IPS-18a (cell line): Measurements from ENCODE around the gene C10orf62.

ENCODE experiments used
- H3K27ac ChIP-seq: one replicate; pipeline ENCODE4 v1.5.1; 2013; ENCODE audit warnings: low read length
- H3K27me3 ChIP-seq: one replicate; pipeline ENCODE4 v1.6.1; 2013; ENCODE audit warnings: mild to moderate bottlenecking, low read length; ENCODE audit not compliant: control insufficient read depth, insufficient read depth
- H3K36me3 ChIP-seq: one replicate; pipeline ENCODE4 v1.6.1; 2013; ENCODE audit warnings: low read depth, low read length; ENCODE audit not compliant: control insufficient read depth
- H3K4me1 ChIP-seq: one replicate; pipeline ENCODE4 v1.6.1; 2013; ENCODE audit warnings: low read depth, low read length; ENCODE audit not compliant: control insufficient read depth
- H3K4me3 ChIP-seq: one replicate; pipeline ENCODE4 v1.5.1; 2013; ENCODE audit warnings: low read length
- H3K9ac ChIP-seq: one replicate; pipeline ENCODE4 v1.6.1; 2013; ENCODE audit warnings: mild to moderate bottlenecking, low read length, moderate library complexity
- H3K9me3 ChIP-seq: one replicate; pipeline ENCODE4 v1.6.1; 2013; ENCODE audit warnings: low read depth, low read length; ENCODE audit not compliant: control insufficient read depth

The C10orf62 gene

GRCh38 chr10:97578171-97578844, 11.2 kb upstream of the C10orf62 start:
- H3K9me3 ChIP-seq = no peaks in the 10 kb centered on the region
- H3K4me3 ChIP-seq = no peak overlapping the region
- no peaks in the 10 kb centered on the region for H3K4me1 ChIP-seq
- no peaks in the 10 kb centered on the region for H3K27me3 ChIP-seq
- no peak overlapping the region for H3K27ac ChIP-seq
- H3K9ac ChIP-seq = no peak overlapping the region
- no peaks in the 10 kb centered on the region for H3K36me3 ChIP-seq

DNA sequence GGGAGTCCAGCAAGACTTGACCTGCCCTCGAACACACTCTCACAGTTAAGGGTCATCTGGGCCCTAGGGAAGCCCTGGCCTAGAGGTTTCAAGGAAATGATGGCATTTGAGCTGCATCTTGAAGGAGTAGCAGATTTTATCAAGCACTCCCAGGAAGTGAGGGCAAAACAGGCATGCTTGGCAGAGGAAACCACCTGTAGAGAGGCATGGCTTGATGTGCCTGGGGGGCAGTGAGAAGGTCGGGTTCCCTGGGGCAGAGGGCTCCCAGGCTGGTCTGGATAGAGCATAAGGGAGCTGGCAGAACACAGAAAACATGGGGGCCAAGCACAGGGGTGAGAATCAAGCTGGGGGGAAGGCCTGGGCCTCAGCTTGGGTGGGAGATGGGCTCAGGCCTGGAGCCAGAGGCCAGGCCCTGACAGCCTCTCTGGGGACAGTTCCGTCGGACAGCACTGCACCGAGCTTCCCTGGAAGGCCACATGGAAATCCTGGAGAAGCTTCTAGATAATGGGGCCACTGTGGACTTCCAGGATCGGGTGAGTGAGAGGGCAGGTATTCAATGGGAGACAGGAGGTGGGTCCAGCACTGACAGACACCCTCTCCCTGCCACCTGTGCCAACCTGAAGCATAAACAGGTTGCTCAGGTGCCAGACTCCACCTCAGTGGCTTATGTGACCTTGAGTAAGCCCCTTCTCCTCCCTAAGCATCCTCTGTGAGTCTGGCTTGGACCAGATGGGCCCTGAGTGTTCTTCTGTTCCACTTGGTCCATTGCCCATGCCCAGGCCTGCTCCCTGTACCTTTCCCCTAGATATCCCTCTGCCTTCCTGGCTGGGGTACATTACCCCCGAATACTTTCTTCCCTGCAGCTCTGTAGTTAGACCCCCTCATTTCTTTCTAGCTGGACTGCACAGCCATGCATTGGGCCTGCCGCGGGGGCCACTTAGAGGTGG, 8.8 kb upstream of the C10orf62 start:
- Histone ChIP-seq H3K4me3 (no peak overlapping the region), H3K9ac (no peak overlapping the region), H3K9me3 (no peaks in the 10 kb centered on the region), H3K27ac (no peak overlapping the region), H3K4me1 (peaks cover 4% of the 10 kb centered on the region), H3K27me3 (no peaks in the 10 kb centered on the region), H3K36me3 (no peaks in the 10 kb centered on the region)

DNA sequence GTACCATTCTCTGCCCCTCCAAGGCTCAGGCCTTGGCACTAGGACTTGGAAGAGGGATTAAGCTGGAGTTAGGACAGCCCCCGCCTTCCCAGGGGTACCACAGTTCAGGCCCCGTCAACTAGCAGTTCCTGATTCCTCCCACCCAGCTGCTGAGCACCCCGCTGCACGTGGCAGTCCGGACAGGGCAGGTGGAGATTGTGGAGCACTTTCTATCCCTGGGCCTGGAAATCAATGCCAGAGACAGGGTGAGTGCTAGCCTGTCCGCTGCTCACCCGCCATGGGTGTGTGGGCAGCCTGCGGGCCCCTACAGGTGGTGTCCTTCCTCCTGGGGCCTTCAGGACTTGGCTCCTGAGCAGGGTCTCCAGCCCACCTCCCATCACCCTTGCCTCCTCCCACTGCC, 7.4 kb upstream of the C10orf62 start:
- H3K27ac ChIP-seq = no peak overlapping the region
- peaks cover 4% of the 10 kb centered on the region for H3K4me1 ChIP-seq
- no peak overlapping the region for H3K9ac ChIP-seq
- no peaks in the 10 kb centered on the region for H3K9me3 ChIP-seq
- no peaks in the 10 kb centered on the region for H3K36me3 ChIP-seq
- H3K4me3 ChIP-seq = no peak overlapping the region
- no peaks in the 10 kb centered on the region for H3K27me3 ChIP-seq

DNA sequence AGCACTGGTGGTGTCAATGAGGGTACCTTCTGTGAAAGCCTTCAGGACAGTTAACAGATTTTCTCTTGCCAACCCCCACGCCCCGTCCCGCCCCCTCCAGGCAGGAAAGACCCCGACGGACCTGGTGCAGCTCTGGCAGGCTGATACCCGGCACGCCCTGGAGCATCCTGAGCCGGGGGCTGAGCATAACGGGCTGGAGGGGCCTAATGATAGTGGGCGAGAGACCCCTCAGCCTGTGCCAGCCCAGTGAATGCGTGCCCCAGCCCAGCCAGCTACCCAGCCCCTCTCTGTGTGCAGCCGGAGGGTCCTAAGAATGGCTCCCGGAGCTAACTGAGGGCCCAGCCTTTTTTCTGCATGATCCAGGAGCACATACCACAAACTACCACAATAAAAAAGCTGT, 6.0 kb upstream of the C10orf62 start:
- Histone ChIP-seq H3K9me3 (no peaks in the 10 kb centered on the region), H3K9ac (no peak overlapping the region), H3K4me1 (peaks cover 4% of the 10 kb centered on the region), H3K27ac (no peak overlapping the region), H3K36me3 (no peaks in the 10 kb centered on the region), H3K4me3 (no peak overlapping the region), H3K27me3 (no peaks in the 10 kb centered on the region)

DNA sequence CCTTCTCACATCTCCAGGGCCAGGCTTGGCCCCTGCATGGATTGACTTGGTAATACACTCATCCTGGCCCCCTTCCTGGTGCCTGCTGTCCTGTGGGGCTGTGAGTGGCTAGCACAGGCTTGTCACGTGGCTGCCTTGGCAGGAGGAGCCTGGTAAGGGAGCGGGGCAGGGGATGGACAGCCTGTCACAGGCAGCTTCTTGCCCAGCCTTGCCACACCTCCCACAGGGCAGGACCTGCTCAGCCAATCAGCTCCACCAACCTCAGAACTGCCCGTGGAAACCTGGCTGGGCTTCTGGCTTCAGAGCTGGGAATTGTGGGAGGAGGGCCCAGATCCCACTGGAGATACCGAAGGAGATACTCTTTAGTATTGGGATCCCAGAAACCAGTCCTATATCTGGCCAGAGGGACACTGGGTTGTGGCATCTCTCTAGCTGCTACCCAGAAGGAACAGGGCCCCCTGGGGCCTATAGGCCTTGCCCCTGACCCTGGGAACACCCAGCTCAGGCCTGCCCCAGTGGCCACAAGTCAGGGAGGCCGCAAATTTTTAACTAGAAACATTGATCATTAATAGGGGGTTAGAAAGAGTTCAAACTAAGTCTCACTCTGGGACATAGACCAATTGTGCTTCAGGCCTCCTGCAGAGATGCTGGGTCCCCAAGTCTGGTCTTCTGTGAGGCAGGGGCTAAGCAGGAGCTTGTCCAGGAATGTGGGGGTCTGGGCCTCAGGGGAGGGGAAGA, 5.3 kb upstream of the C10orf62 start, which contains the start of gene HOGA1:
HOGA1 (plus strand) TSS at position 330 of the 738 bp plus-strand sequence; CDS start at position 645, 315 bp downstream.
- no peaks in the 10 kb centered on the region for H3K9me3 ChIP-seq
- no peaks in the 10 kb centered on the region for H3K27me3 ChIP-seq
- no peak within 1 kb of the TSS for H3K4me3 ChIP-seq
- H3K36me3 ChIP-seq = no peaks in the 10 kb centered on the region
- H3K4me1 ChIP-seq = peaks cover 4% of the 10 kb centered on the region
- no peak within 1 kb of the TSS for H3K27ac ChIP-seq
- H3K9ac ChIP-seq = no peak within 1 kb of the TSS

DNA sequence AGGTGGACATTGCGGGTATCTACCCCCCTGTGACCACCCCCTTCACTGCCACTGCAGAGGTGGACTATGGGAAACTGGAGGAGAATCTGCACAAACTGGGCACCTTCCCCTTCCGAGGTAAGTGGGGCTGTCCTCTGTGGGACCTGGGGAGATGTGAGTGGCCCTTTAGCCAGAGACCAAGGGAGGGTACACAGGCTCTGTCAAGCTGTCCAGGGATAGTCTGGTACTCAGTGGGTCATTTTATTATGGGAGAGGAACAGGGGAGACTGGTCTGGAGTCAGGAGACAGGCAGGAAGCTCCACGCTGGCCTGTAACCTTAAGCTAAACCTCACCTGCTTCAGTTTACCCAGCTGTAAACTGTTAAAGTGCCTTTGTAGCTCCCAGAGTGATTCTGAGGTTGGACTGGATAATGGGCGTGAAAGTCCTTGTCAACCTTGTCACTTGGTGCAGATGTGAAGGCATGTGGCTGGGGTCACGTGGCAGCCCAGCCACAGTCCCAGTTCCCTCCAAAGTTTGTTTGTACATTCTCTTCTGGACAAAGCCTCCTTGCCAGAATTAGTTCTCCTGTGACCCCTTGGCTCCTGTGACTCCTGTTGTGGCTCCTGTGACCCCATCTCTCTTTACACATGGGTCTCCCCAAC, 4.6 kb upstream of the C10orf62 start:
- Histone ChIP-seq H3K36me3 (no peaks in the 10 kb centered on the region), H3K9ac (no peak overlapping the region), H3K27me3 (no peaks in the 10 kb centered on the region), H3K27ac (no peak overlapping the region), H3K4me1 (peaks cover 4% of the 10 kb centered on the region), H3K4me3 (no peak overlapping the region), H3K9me3 (no peaks in the 10 kb centered on the region)

DNA sequence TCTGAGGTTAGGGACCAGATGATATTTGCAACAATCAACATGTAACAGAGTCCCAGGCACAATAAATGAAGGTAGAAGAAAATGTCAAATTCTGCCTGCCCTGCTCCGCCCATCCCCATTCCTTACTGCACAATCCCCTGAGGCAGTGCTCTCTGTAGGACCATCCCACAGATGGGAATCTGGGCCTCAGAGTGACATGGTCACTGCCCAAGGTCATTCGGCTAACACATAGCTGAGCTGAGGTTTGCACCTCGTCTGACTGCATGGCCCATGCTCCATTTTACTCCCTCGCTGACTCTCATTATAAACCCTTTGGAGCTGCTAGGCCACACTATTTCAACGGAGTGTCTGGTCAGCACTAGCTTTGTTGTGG, 4.1 kb upstream of the C10orf62 start:
- H3K36me3 ChIP-seq = no peaks in the 10 kb centered on the region
- no peak overlapping the region for H3K27ac ChIP-seq
- no peaks in the 10 kb centered on the region for H3K27me3 ChIP-seq
- H3K9me3 ChIP-seq = no peaks in the 10 kb centered on the region
- no peak overlapping the region for H3K9ac ChIP-seq
- H3K4me3 ChIP-seq = no peak overlapping the region
- peaks cover 4% of the 10 kb centered on the region for H3K4me1 ChIP-seq

GRCh38 chr10:97587183-97587582, 2.3 kb upstream of the C10orf62 start:
- no peak overlapping the region for H3K27ac ChIP-seq
- H3K27me3 ChIP-seq = no peaks in the 10 kb centered on the region

DNA sequence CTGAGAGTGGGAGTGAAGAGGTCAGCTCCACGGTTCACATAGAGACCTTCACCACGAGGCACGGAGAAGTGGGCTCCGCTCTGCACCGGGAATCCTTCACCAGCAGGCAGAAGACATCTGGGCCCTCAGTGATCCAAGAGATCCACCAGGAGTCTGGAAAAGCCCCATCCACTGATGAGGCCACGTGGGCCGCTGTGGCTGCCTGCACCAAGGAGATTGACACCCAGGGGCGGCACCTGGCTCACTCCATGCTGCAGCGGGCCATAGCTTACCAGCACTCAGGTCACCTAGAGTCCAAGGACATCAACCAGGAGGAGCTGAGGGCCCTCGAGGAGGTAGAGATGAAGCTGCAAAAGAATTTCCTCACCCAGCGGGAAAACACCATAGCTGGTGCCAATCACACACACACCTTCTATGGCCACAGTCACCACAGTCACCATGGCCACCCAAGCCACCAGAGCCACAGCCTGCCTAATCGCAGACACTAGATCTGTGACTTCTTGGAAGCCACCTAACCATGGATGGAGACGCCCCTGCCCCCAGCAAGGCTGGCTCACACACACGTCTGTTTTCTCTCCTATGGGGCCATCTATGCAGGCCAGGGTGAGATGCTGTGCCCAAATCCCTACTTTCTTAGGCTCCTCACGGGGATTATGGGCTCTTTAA, 694 bp downstream of the C10orf62 start:
- Histone ChIP-seq H3K36me3 (no peaks in the 10 kb centered on the region), H3K9ac (no peak overlapping the region), H3K9me3 (no peaks in the 10 kb centered on the region), H3K4me3 (no peak overlapping the region), H3K27ac (no peak overlapping the region), H3K27me3 (no peaks in the 10 kb centered on the region), H3K4me1 (no peaks in the 10 kb centered on the region)

More at GRCh38 chr10:97587183-97587582, 2.3 kb upstream of the C10orf62 start:
- Histone ChIP-seq H3K36me3 (no peaks in the 10 kb centered on the region), H3K4me3 (no peak overlapping the region), H3K9me3 (no peaks in the 10 kb centered on the region), H3K9ac (no peak overlapping the region), H3K4me1 (peaks cover 4% of the 10 kb centered on the region)

DNA sequence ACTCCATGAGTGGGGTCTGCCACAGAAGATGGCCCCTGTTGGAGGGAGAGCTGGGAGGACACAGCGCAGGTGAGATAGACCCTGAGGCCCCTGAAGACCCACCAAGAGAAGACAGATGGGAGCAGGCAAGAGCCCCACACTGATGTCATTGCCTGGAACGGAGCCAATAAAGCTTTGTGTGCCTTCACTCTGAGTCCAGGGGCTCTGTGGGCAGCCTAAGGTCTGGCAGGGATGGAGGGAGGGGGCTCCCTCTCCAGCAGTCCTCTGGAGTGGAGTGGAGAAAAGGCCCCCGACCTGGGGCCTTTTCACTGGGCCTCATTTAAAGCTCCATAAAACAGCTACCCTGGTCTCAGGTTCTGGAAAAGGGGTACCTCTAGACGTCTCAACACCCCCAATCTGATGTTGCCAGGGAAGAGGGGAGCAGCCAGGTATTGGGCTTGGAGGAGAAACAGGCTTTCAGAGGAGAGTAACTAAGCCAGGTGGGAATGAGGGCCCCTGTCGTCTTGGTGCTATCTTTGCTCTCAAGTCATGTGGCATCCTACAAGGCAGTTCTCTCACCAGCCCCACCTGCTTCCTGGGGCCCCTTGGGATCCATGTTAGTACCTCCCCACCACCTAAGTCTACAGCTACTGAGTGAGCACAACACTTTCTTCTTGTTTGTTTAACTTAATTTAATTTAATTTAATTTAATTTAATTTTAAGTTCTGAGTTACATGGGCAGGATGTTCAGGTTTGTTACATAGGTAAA, 1.4 kb downstream of the C10orf62 start:
- Histone ChIP-seq H3K4me1 (no peaks in the 10 kb centered on the region), H3K27me3 (no peaks in the 10 kb centered on the region), H3K9me3 (no peaks in the 10 kb centered on the region), H3K4me3 (no peak overlapping the region), H3K9ac (no peak overlapping the region), H3K36me3 (no peaks in the 10 kb centered on the region), H3K27ac (no peak overlapping the region)
